Naive thymus-derived CD4-positive, alpha-beta T cell (primary cell): Measurements from ENCODE around the gene PIGO. TPM values are rescaled to one million over a fixed set of nuclear protein-coding genes. Genes with fewer than 3 reads are reported as not detected.

Experiments
- polyA plus RNA-seq, 2 donors: library from polyadenylated mRNA; unstranded; fragments of 300-500 nt; fragmentation: Illumina TruSeq; gene quantifications; one replicate each; pipeline ENCODE4 v1.2.3, GENCODE V29; 2021
- total RNA-seq, 6 experiments: library from RNA in 5 of 6; stranded (reverse) in 5 of 6; gene quantifications; 1 replicate in 5 of 6; 2 replicates in 1 of 6; pipeline ENCODE4 v1.2.3 and lab custom pipeline; 2021 to 2026

PIGO gene
- total and polyA plus RNA-seq, 7 experiments from 2014 or later = 27.1 to 36.0 (median 29.9) TPM

Other genes with a start within 250 kb of the PIGO start
- gene PHF24, start 138.3 kb downstream of the PIGO start, total RNA-seq = not detected
- gene PHF24, start 138.3 kb downstream of the PIGO start, polyA plus RNA-seq = not detected
- gene DNAJB5, start 106.8 kb downstream of the PIGO start, total RNA-seq = 1 to 10 TPM; 1.1 to 3.7 (median 1.4) TPM
- 1 to 10 TPM; 3.4 TPM for gene DNAJB5, start 106.8 kb downstream of the PIGO start, polyA plus RNA-seq
- gene VCP, start 24.0 kb downstream of the PIGO start, total RNA-seq = 100 to 1,000 TPM; 138 to 259 (median 202) TPM
- gene VCP, start 24.0 kb downstream of the PIGO start, polyA plus RNA-seq = 100 to 1,000 TPM; 134 to 198 TPM
- gene FANCG, start 16.6 kb downstream of the PIGO start, total RNA-seq = 10 to 100 TPM; 19.6 to 84.9 (median 26.7) TPM
- gene FANCG, start 16.6 kb downstream of the PIGO start, polyA plus RNA-seq = 10 to 100 TPM in 1 of 2 donors, 1 to 10 TPM in 1; 8.7 to 12.6 TPM
- 100 to 1,000 TPM in 1 of 5 experiments, 10 to 100 TPM in 4; 34.7 to 126 (median 44.9) TPM for gene STOML2, start 6.5 kb upstream of the PIGO start, total RNA-seq
- 10 to 100 TPM; 85.6 to 88.8 TPM for gene STOML2, start 6.5 kb upstream of the PIGO start, polyA plus RNA-seq
- 10 to 100 TPM in 2 of 5 experiments, 1 to 10 TPM in 3; 5.9 to 26.0 (median 6.6) TPM for gene ATOSB, start 19.3 kb upstream of the PIGO start, total RNA-seq
- 1 to 10 TPM in 1 of 2 donors, under 1 TPM in 1; 0.95 to 3.4 TPM for gene ATOSB, start 19.3 kb upstream of the PIGO start, polyA plus RNA-seq
- 1 to 10 TPM in 3 of 5 experiments, under 1 TPM in 2; 0.24 to 1.6 (median 1.3) TPM for gene UNC13B, start 65.4 kb upstream of the PIGO start, total RNA-seq
- gene UNC13B, start 65.4 kb upstream of the PIGO start, polyA plus RNA-seq = under 1 TPM; 0.21 to 0.85 TPM